Measurements from ENCODE around the gene CBX1. TPM values are rescaled to one million over a fixed set of nuclear protein-coding genes. Genes with fewer than 3 reads are reported as not detected.

The CBX1 gene
- 35.3 and 42.2 TPM in 2 replicates for total RNA-seq

DNA sequence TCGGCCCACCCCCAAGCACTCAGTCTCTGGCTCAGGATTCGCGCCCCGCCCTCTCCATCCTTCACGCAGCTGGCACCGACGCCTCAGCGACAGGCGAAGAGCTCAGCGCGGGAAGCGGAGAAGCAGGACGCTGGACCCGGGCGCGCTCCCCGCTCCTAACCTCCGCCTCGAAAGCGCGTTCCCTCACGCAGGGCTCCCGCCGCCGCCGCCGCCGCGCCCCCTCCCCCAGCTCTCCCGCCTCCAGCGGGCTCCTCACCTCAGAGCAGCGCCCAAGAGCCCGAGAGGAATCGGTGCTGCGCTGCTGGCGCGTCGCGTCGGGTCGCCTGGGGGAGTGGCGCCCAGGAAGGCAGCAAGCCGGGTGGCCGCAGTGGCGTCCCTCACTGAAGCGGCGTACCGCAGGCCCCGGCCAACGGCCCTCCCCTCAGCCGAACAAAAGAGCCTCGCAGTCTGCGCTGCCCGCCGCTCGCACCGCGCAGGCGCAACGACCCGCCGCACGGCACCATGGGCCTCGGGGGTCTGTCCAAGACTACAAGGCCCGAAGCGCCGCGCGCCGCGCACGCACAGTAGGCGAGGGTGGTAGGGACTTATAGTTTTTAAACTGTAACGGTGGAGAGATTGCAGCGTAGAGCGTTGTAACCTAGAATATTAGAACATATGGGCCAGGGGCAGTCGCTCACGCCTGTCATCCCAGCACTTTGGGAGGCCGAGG is at the start of gene CBX1:
Gene CBX1 (minus strand): TSS at position 467 of the 709 bp plus-strand sequence. CDS start 24,474 bp downstream, outside the sequence.

DNA sequence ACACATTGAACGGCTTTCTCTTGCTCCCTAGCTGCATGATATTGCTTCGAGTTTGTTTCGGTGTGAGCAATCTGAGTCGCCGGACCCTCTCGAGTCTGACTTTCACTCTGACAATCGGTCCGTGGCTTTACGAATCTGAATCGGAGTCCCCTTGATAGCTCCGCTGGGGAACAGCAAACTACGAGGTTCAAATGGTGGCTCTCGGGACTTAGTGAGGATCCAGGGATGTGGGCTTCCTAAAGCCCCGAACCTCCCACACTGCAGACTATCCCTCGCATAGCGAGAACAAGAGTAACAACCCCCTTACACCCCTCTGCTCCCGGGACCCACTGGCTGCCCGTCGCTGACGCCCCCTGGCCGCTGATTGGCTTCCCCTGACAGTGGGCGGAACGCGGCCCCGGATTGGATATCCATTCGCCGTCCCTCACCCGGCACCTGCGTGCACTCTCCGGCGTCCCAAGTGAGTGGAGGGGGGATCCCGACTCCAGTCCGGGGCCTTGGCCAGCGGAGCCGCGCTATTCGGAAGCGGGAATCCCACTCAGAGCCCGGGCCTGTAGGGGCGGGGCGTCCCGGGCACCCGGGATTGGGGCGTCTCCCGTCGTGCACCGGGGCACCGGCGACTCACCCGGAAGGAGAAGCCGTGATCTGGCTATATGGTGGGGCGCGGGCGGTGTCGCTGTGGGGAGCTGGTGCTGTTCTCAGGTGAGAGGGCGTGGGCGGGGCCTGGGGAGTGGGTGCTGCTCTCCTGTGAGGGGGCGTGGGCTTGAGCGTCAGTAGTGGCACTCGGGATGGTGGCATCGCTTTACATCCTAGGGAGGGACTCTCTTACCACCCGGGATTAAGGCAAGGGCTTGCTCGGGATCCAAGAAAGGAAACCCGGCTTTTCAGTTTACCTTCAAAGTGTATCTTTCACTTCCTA is 6.1 kb upstream of the CBX1 start, which contains the start of gene SNX11:
Gene SNX11 (plus strand): TSS at position 630 of the 919 bp plus-strand sequence. CDS start 4,278 bp downstream, outside the sequence.

DNA sequence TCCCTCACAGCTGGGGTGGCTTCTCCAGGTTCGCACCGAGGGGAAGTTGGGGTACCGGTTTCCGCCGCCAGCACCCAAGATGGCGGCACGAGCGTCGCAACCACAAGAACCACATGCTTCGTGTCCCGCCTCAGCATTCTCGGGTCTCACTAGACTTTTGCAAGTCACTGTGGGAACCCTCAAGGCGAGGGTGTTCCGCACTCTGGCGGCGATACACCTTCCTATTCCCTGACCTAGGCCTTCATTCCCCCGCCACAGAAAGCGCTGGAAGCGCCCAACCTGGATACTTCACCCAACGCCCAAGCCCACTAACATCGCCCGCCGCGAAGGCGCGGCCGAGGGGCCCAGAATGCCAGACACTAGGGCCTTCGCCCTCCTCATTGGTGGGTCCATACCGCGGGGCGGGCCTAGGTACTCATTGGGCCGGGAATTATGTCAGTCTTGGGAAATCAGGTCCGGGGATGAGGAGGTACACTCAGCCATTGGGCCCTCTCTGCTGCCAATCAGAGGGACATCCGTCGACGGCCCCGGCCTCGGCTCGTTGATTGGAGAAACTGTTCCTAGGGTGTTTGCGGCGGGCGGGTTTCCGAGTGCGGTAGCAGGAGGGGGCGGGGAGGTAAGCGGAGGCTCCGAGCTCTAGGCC is 53.4 kb downstream of the CBX1 start, which contains the start of gene NFE2L1:
Gene NFE2L1 (plus strand): TSS at position 619 of the 643 bp plus-strand sequence. CDS start 2,760 bp downstream, outside the sequence.

DNA sequence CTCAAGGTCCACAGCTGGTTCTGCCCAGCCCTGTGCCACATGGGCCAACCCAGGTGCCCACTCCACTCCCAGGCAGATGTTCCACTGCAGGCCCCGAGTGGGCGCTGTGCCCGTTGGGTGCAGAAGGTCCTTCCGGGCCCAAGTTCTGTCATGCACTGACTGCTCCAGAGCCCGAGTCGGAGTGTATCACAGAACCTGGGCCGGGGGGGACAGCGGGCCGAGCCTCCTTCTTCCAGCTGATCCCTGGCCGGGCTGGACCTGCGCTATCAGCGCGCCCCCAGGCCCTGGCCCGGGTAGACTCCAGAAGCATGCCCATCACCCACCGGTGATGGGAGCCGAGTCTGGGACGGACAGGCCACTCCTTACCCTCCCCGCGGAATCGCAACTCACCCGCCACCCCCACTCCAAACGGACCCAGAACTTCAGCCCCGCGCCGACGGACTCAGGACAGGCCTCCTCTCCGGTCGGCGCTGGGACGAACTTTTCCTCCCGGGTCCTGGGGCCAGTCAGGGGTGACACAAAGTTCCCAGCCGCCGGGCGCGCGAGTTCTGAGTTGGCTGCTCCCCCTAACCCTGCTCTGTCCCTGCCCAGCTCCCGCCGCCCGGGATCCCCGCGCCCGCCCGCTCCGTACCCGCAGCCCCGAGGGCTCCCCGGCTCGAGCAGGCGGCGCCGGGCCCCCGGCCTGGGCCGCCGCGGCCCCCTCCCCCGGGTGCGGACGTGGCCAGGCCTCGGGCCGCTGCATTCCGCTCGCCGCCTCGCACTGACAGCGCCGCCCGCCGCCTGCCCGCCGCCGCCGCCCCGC is 64.0 kb downstream of the CBX1 start, which contains the start of gene COPZ2:
Gene COPZ2 (minus strand): TSS at position 762 of the 802 bp plus-strand sequence. CDS start 20 bp downstream, at position 742.

Other genes starting within 250 kb of the CBX1 start
- 3.0 and 5.4 TPM in 2 replicates for gene SP2, start 205.2 kb downstream of the CBX1 start, total RNA-seq
- gene PNPO, start 159.9 kb downstream of the CBX1 start, total RNA-seq: 23.5 and 25.4 TPM in 2 replicates
- gene PRR15L, start 143.6 kb downstream of the CBX1 start, total RNA-seq: not detected in 2 replicates
- gene CDK5RAP3, start 130.4 kb downstream of the CBX1 start, total RNA-seq: 55.2 and 56.6 TPM in 2 replicates
- gene COPZ2, start 63.7 kb downstream of the CBX1 start, total RNA-seq: 50.2 and 55.9 TPM in 2 replicates
- gene NFE2L1, start 53.1 kb downstream of the CBX1 start, total RNA-seq: 59.9 and 63.1 TPM in 2 replicates
- 7.1 and 12.8 TPM in 2 replicates for gene SNX11, start 6.3 kb upstream of the CBX1 start, total RNA-seq